Brain pericyte (primary cell): ENCODE results near the gene KRT85.

Experiments used
- DNase-seq: peaks from one replicate; pipeline ENCODE4 v3.0.0-alpha.2; 2012; ENCODE audit warnings: low read depth, low spot score

The KRT85 gene

DNA sequence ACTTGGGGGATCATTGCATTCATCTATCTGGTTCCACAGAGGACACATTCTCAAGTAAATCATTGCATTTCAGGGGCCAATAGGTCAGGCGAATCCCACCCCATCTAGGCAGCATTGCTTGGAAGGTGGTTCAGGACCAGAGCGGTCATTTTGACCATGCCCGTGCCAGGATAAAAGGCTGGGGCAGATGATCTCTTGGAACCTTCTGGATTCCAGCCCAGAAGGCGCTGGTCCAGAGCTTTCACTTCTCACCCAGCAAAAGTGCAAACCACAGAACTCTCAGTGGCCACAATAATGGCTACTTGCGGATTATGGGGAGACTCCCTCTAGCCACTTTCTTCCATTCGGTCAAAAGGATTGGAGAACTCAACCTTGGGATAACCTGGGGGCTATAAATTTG, 595 bp upstream of the KRT85 start:
- no peak for DNase-seq

DNA sequence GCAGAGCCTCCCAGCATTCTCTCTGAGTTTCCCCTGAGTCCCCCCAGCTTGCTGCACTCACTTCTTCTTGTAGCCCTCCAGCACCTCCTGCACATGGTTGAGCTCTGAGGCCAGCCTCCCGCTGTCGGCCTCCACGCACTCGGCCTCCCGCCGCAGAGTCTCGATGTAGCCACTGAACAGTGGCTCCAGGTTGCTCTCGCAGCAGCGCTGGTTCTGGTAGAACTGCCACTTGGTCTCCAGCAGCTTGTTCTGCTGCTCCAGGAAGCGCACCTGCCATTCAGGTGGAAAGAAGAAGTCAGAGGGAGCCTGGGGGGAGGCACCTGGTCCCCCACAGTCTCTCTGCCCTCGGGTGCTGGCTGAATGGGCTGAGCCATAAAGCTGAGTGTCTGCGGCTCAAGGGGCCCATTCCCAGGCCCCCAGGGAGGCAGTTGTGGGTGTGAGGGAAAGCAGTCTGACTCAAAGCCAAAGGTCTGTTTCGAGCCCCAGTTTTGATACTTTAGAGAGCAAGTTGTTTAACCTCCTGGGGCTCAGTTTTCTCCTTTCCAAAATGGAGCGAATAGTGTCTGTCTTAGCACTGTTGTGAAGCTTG, 2.3 kb downstream of the KRT85 start:
- no peak for DNase-seq

DNA sequence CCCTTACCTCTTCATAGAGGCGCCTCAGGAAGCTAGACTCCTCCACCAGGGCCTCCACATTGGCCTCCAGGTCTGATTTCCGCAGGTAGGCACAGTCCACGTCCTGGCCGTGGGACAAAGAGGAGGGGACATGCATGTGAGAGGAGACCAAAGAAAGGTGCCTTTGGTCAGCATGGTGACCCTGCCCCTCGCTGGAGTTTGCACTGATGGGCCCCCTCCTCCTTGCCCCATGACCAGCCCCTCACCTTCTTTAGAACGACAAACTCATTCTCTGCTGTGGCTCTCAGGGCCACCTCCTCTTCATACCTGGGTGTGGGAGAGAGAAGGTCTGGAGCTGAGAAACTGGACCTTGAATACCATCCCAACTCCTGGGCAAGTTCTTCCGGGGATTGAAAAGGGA, 3.2 kb downstream of the KRT85 start:
- no peak for DNase-seq

DNA sequence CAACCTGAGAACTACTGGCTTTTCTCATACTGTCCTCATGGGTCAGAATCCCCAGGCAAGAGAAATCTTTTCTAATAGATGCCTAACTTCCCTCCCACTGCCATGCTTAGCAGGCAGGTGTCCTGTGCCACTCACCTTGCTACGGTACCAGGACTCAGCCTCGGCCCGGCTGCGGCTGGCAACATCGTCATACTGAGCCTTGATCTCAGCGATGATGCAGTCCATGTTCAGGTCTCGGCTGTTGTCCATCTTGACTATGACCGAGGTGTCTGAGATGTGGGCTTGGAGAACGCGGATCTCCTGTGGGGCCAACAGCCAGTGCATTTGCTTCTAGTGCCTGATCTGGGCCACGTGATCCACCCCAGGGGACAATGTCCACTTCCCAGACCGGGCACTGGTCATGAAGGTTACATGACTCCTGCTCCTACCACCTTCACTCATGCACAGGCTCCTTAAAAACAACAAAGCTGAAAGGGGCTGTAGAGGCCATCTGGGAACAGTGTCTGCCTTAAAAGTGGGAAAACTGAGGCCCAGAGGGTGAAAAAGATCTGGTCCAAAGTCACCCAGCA, 4.1 kb downstream of the KRT85 start:
- DNase-seq: no peak

DNA sequence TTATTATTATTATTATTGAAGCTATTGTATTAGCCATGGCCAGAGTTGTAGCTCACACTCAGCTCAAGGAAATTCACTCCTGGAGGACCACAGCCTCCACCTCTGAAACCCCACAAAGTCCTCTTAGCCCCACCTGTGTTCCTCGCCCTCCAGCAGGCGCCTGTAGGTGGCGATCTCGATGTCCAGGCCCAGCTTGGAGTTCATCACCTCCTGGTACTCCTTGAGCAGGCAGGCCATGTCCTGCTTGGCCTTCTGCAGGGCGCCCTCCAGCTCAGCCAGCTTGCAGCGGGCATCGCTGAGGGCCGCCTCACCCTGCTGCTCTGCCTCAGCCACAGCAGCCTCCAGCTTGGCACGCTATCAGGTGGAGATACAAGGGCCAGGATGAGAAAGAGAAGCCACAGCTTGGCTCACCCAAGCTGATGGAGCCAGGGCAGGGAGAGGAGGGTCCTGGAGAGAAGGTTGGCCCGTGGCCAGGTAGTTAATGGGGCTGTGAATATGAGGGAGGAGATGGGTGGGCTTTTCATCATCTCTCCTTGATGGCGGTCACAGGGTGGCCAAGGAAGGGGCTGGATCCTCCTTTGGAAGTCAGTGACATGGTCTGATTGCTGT, 5.1 kb downstream of the KRT85 start:
- no peak for DNase-seq

DNA sequence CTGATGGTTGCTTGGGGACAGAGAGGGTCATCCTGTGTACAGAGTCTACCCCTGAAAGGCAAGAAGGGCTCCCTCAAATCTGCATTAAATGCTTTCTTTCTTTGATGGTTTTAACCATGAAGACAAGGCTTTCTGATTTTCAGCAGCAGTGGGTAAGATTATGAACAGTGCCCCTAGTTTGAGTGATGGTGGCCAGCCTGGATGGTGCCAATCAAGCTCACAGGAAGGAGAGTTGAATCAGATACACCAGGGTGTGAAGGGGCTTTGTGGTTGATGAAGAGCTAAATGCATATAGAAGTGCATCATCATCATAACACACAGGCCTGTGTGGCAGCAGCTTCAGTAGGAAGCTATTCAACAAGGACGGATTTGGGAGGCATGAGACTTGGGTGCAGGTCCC, 5.7 kb downstream of the KRT85 start:
- no peak for DNase-seq

DNA sequence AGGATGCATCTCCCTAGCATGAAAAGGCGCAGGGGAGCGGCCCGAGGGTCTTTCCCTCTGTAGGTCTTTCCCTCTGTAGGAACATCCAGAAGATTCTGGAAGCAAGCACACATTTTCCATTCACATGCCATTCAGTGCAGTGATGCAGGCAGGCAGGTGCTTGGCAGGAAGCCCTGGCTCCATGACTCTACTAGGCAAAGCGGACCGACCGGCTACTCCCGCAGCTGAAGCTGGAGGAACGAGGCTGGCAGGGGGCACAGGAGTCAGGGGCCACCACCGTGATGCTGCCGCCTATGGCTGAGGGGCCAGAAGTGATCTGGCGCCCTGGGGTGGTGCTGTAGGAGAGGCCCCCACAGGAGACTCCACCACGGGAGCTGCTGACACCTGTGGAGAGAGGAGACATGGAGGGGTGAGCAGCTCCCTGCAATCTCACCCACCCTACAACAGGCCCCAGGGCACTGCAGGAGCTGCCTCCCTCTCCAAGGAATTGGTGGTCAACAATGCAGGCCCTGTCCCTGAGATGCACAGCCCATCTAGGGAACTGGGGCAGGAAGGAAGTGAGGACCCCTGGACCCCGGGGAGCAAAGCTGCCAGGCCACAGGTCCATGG, 6.5 kb downstream of the KRT85 start:
- no peak for DNase-seq

DNA sequence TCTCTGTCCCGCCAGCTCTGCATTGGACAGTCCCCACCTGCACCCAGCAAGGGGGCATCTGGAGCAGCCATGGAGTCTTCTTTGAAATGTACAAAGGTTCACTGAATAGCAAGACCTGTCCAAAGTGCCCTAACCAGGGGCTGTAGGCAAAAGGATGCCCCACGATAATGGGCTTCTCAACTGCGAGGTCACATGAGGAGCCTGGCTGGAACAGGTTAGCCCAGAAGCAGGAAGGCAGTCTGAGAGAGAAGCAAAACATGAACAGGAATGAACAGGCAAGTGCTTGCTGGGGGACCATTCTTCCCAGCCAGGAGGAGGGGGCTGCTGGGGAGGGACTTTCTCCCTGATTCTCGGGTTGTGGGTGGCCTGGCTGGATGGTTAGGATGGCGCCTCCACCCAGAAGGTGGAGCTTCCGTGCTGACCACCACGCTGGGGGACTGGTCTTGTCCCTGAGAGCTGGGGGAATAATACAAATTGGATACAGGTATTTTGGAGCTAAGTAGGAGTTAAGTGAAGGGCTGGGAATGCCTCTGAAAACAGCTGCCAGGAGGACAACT, 7.1 kb downstream of the KRT85 start:
- no peak for DNase-seq

DNA sequence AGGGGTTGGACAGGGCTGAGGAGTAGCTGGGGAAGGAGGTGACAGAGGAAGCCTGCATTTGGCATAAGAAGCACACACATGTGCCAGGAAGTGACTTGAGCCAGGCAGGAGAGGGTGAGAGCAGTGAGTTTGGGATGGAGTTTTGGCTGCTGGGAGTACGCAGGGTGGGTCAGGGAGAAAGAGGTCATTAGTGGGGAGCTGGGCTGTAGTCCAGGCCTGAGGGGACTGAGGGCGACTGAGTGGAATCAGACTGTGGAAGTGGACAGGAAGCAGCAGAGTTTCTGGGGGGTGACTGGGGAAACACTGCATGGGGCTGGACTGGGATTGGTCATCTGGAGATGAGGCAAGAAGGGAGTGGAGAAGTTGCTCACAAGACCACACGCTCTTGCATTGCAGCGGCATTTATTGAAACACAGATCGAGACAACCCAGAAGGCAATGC, 7.6 kb downstream of the KRT85 start:
- DNase-seq: no peak

DNA sequence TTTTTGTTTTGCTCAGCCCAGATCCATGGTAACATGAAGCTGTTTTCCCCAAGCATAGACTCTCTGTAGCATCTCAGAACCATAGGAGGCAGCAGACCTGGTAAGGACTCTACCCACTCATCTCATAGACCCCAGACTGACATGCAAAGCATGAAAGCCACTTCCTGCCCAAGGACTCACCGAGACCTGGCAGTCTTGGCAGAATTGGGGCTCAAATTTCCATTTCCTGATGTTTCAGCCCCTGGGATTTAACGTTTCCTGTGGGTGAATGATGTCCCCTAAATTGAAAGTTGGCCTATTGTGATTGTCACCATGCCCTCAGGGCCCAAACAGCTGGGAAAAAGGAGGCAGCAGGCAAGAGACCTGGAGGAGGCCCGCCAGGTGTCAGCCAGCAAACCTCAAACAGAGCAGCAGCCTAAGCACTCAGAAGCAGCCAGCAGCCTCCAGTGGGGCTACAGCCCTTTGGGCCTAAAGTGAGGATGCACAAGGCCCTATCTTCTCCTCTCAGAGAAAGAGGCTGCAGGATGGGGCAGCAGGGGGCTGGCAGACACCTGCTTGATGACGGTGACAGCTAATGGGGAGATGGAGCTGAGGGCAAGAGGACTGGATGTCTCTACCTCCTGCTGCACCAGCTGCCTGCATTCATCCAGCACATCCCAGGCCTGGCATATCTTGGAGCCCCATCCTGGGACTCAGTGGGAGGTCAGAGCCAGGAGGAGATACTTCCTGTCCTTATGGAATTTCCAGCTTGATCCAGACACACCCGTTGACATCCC, 8.5 kb downstream of the KRT85 start:
- DNase-seq: no peak

DNA sequence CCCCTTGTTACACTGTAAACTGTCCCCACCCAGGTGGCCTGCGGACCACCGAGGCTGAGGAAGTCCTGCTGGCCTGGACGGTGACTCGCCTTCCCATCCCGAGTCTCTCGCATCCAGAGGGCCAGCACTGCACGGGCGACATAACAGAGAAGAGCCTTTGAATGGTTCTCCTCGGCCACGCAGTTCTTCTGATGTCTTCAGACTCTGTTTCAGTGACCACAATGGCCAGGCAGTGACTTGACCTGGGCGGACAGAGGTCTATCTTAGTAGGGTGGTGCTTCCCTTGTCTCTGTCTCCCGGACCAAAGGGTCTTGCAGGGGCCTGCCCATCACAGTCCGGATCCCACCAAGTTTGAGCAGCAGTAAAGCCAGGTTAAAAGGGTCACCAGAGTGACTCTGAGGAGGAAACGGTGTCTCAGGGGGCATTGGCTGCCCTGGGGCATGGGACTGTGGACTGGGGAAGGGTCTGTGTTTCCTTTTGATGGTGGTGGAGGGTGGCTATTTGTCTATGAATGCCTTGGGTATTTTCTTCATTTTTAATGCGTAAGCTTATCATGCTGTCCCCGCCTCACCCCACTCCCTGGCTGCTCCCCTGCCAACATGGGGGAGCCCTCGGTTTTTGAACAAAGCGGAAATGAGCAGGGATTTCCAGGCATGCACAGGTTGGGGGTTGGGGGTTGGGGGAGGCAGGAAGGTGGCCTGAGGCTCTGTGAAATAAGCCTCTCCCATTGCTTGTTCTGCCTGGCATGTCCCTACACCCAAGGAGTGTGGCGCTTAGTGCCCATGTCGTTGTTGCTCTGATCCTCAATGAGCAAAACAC, 10.3 kb downstream of the KRT85 start:
- no peak for DNase-seq

DNA sequence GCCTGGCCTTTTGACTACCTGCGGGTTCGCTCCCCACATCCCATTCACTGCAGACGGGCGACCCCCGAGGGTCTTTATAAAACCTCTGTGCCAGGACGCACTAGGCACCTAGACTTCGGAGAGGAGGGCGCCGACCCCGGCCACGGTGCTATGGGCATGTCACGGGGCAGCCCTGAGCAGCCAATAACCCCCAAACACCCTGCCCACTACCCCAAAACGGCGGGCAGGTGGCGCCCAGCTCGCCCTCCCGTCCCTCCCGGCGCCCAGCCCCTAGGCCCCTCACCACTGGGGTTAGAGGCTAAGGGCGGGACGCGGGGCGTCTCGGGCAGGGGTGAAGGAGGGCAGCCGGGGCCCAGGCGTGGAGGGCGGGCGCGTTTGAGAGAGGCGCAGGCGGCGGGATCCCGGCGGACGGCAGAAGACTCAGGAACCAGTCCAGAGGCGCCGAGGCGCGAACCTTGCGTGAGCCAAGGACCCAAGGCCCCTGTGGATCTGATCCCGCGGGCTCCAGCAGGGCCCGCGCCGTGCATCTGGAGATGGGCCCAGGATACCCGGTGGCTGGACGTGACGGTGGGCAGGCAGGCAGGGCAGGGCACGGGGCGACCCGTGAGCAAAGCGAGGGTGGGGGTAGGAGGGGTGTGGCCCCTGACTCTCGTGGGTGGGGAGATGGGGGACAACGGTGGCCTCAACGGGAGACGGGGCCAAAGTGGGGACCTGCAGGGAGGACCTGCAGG, 11.1 kb downstream of the KRT85 start:
- DNase-seq: no peak

DNA sequence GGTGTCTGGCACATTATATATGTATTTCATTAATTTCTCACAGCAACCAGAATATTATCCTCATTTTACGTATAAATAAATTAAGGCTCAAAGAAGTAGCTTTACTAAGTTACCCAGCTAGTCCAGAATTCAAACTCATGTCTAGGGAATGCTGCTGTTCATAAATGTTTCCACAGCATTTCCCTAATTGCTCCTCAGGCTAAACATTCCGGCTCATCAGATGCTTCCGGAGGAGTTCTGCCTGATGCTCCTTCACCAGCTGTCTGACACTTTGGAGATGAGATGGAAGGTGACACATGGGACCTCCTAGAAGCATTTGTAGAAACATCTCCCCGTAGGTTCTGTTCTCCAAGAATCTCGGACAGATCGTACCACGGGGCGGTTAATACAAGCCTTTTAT, 12.1 kb downstream of the KRT85 start:
- DNase-seq: no peak

DNA sequence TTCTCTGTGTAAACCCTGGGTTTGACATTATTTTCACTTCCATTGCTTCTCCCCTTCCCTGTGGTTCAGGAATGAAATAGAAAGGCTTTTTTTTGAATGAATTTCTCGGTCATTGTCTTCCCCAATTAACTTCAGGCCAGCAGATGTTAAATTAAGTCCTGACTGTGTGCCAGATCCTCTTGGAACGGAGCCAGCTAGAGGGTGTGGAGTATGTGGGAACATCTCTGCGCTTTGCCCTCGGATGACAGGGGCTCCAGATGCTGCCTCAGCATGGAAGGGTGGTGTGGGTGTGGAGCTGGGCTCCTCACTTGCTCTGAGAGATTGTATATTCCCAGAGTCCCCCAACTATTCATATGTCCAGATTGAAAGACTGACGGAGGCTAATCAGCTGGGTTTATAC, 13.1 kb downstream of the KRT85 start:
- no peak for DNase-seq

DNA sequence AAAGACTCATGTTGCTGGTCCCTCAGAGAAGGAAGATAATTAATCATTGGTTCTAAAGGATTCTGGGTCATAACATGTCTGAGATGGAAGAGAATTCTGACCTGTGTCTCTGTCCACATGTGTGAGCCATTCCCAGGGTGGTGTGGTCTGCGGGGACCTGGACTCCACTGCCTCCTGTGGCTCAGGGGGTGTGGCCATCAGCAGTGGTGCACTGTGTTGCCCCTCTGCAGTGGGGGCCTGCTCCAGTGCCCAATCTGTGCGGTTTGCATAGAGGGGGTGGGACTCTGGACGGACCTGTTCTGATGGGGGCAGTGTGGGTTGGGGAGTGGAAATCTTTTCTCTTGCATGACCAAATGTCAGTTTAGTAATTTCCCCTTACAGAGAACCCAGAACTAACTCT, 13.5 kb downstream of the KRT85 start:
- no peak for DNase-seq

DNA sequence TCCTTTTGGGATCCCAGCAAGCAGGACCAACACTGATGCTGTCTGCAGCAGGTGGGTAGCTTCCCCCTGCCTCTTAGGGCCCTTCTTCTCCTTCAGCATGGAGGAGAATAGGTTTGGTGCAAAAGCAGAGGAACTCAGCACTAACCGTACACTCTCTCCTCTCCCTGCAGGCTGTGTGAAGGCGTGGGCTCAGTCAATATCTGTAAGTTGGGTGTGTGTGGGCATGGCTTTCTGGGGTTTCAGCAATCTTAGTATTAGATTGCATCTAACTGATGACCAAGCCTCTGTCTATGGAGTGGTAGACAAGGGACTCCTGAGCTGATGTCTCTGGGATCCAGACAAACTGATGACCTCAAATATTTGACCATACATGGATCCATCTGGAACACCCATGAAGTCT, 14.3 kb downstream of the KRT85 start:
- no peak for DNase-seq

DNA sequence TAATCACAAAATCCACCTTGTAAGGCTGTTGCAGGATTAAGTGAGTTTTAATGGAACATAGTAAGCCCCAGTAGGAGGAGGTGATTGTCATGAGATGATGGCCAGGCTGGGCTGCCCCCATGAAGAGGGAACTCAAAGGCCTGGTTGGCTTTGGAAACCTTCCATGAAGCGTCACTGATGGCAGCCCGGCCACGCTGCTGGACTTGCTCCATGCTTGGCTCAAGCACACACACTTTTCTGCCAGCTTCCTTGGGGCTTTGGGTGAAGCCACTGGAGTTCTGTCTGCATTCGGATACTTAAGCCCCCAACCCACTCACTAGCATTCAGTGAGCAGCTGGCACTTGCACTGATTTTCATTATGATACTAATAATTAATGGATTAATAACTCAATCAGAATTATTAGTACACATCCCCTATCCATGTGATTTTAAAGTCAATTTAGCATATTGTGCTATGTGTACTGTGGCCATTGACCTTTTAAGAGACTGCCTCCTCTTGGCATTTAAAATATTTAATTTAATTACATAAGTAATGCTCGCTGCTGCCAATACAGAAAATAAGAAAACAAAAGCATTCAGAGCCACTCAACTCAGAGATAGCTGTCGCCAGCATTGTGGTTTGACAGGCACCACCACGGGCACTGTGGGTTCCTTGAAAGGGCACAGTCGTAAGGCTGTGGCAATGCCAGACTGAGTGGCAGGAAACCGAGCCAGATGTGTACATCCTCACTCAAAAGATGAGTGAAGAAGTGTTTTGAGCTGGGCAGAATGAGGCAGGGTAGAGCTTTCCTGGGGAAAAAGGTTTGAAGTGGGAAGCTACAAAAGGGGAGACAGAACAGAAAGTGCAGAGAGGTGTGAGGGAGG, 15.9 kb downstream of the KRT85 start:
- DNase-seq: no peak

DNA sequence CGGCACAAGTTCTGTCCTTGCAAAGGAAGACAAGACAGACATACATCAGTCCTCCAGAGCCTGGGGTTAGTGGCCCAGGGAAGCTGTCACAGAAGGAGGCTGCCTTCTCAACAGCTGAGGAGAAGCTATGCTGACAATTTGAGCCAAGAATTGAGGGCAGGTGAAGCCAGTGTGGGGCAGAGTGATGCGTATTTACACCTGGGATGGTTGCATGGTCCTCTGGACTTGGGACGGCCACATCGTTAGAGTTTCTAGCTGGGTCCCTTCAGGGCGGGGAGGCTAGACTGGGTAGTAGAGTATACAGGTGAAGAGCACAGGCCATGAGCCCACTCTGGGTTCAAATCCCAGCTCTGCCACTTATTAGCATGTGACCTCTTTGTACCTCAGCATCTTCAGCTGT, 16.5 kb downstream of the KRT85 start:
- DNase-seq: no peak

DNA sequence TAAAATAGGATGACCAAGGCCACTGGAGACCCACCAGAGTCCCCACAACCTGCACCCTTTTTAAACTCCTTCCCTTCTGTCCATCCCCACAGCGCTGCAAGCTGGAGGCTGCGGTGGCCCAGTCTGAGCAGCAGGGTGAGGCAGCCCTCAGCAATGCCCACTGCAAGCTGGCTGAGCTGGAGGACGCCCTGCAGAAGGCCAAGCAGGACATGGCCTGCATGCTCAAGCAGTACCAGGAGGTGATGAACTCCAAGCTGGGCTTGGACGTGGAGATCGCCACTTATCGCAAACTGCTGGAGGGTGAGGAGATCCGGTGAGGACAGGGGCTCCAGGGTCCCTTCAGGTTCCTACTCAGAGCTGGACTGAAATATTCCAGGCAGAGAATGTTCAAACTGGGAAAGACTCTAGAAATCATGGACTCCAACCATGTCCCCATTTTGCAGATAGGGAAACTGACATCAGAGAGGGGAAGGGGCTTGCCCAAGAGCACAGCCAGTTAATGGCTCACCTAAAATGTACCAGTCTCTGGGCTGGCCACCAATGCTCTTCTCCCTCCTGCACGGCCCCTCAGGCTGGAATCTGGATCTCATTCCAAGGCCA, 17.2 kb downstream of the KRT85 start:
- no peak for DNase-seq
